ENCODE data around the gene KRTAP16-1.

- TF ChIP-seq RAD21 (IDR thresholded peaks at IDR 0.05; ENCODE audit: insufficient read depth, low read depth, low read length) (no peak), ZNF622 (IDR thresholded peaks at IDR 0.05) (no peak), TAF1 (IDR thresholded peaks at IDR 0.05; ENCODE audit: borderline replicate concordance, low read depth, low read length) (no peak), SUZ12 (IDR thresholded peaks at IDR 0.05; ENCODE audit: unreplicated experiment) (no peak)
Measured at GRCh38 chr17:41328207-41328606, 19.1 kb upstream of the KRTAP16-1 start.
